Measurements from ENCODE around the gene MTARC2. TPM values are rescaled to one million over a fixed set of nuclear protein-coding genes. Genes with fewer than 3 reads are reported as not detected.

MTARC2 gene
- total and polyA plus RNA-seq, 2 of the 13 experiments (the other 11 are each of a cell fraction or from before 2014, with no cell fraction given): 8.5 to 10.1 TPM

DNA sequence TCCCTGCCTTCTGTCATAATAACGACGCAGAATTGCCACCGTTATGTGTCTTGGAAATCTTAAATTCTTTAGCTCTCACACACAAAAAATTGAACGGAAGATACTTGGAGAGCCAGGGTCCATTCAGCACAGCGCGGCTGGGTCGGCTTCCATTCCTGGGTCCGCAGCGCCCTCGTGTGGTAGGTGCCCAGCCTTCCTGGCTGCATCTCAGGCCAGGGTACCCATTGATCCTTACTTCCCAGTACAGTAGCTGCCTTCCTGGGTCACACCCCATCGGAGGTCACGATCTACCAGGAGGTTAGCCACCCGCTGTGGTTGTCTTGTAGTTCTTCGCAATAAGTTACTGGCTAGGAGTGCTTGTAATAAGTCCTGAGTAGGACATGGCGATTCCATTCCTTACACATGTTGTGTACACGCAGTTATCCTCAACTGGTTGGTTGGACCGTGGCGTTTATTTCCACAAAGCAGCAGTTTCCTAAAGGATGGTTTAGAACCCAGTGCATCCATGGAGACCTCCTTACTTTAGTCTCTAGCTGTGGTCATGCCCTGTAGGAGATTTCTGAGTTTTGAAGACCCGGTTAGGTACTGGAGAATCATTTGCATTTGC is 28.7 kb downstream of the MTARC2 start (continued):
- TF ChIP-seq ZNF563 (CRISPR knock-in tag; IDR thresholded peaks at IDR 0.05) (0 out of 2 replicates have a peak, but pooled peaks have one; percentile 28), TEAD3 (CRISPR knock-in tag; optimal IDR thresholded peaks at IDR 0.05; ENCODE audit: borderline replicate concordance) (peak; percentile 36), SIX4 (CRISPR knock-in tag; IDR thresholded peaks at IDR 0.05) (0 out of 2 replicates have a peak, but pooled peaks have one; percentile 25), RARG (CRISPR knock-in tag; IDR thresholded peaks at IDR 0.05; ENCODE audit: low read depth) (no peak), GATAD2A (CRISPR knock-in tag; IDR thresholded peaks at IDR 0.05) (0 out of 2 replicates have a peak, but pooled peaks have one; percentile 40), MIER3 (CRISPR knock-in tag; IDR thresholded peaks at IDR 0.05; ENCODE audit: borderline replicate concordance) (peak; percentile 22; the same call in 1 of the 2 replicates), MXD3 (CRISPR knock-in tag; IDR thresholded peaks at IDR 0.05) (peak; percentile 53; the same call in 1 of the 2 replicates), SMC3 (IDR thresholded peaks at IDR 0.05; ENCODE audit: low read length) (peak; percentile 50; the same call in 1 of the 2 replicates), THAP11 (CRISPR knock-in tag; IDR thresholded peaks at IDR 0.05) (0 out of 2 replicates have a peak, but pooled peaks have one; percentile 13), ZNF629 (CRISPR knock-in tag; conservative IDR thresholded peaks at IDR 0.05) (0 out of 2 replicates have a peak, but pooled peaks have one; percentile 15)
- TF ChIP-seq, protein P1, sequence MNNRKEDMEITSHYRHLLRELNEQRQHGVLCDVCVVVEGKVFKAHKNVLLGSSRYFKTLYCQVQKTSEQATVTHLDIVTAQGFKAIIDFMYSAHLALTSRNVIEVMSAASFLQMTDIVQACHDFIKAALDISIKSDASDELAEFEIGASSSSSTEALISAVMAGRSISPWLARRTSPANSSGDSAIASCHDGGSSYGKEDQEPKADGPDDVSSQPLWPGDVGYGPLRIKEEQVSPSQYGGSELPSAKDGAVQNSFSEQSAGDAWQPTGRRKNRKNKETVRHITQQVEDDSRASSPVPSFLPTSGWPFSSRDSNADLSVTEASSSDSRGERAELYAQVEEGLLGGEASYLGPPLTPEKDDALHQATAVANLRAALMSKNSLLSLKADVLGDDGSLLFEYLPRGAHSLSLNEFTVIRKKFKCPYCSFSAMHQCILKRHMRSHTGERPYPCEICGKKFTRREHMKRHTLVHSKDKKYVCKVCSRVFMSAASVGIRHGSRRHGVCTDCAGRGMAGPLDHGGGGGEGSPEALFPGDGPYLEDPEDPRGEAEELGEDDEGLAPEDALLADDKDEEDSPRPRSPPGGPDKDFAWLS (CRISPR knock-in tag; IDR thresholded peaks at IDR 0.05; ENCODE audit: borderline replicate concordance): no peak
- TF ChIP-seq, protein P2, sequence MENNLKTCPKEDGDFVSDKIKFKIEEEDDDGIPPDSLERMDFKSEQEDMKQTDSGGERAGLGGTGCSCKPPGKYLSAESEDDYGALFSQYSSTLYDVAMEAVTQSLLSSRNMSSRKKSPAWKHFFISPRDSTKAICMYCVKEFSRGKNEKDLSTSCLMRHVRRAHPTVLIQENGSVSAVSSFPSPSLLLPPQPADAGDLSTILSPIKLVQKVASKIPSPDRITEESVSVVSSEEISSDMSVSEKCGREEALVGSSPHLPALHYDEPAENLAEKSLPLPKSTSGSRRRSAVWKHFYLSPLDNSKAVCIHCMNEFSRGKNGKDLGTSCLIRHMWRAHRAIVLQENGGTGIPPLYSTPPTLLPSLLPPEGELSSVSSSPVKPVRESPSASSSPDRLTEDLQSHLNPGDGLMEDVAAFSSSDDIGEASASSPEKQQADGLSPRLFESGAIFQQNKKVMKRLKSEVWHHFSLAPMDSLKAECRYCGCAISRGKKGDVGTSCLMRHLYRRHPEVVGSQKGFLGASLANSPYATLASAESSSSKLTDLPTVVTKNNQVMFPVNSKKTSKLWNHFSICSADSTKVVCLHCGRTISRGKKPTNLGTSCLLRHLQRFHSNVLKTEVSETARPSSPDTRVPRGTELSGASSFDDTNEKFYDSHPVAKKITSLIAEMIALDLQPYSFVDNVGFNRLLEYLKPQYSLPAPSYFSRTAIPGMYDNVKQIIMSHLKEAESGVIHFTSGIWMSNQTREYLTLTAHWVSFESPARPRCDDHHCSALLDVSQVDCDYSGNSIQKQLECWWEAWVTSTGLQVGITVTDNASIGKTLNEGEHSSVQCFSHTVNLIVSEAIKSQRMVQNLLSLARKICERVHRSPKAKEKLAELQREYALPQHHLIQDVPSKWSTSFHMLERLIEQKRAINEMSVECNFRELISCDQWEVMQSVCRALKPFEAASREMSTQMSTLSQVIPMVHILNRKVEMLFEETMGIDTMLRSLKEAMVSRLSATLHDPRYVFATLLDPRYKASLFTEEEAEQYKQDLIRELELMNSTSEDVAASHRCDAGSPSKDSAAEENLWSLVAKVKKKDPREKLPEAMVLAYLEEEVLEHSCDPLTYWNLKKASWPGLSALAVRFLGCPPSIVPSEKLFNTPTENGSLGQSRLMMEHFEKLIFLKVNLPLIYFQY (CRISPR knock-in tag; IDR thresholded peaks at IDR 0.05; ENCODE audit: borderline replicate concordance): 0 out of 2 replicates have a peak, but pooled peaks have one; percentile 44
- TF ChIP-seq, protein P3, sequence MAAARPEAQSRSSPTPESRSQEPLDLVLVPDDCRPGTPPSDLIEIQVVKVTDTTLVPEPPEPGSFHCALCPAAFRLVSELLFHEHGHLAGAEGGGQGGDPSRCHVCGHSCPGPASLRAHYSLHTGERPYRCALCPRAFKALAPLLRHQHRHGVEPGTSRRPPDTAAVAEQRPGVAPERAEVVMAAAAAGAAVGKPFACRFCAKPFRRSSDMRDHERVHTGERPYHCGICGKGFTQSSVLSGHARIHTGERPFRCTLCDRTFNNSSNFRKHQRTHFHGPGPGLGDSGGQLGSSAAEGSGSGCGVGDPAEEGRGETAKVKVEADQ (CRISPR knock-in tag; IDR thresholded peaks at IDR 0.05; ENCODE audit: borderline replicate concordance): no peak
- TF ChIP-seq, protein P4, sequence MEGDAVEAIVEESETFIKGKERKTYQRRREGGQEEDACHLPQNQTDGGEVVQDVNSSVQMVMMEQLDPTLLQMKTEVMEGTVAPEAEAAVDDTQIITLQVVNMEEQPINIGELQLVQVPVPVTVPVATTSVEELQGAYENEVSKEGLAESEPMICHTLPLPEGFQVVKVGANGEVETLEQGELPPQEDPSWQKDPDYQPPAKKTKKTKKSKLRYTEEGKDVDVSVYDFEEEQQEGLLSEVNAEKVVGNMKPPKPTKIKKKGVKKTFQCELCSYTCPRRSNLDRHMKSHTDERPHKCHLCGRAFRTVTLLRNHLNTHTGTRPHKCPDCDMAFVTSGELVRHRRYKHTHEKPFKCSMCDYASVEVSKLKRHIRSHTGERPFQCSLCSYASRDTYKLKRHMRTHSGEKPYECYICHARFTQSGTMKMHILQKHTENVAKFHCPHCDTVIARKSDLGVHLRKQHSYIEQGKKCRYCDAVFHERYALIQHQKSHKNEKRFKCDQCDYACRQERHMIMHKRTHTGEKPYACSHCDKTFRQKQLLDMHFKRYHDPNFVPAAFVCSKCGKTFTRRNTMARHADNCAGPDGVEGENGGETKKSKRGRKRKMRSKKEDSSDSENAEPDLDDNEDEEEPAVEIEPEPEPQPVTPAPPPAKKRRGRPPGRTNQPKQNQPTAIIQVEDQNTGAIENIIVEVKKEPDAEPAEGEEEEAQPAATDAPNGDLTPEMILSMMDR (CRISPR knock-in tag; IDR thresholded peaks at IDR 0.05): peak; percentile 98

Data from HepG2 (cell line).